Hepatocyte (in vitro differentiated cells): ENCODE data around the gene NEUROG2.

Experiments
- CTCF ChIP-seq: fragments of 200-600 bp; sonication (generic); IDR thresholded peaks from 2 replicates; pipeline ENCODE4 v1.5.1; 2016; ENCODE audit warnings: antibody characterized with exemption, mild to moderate bottlenecking; ENCODE audit not compliant: poor library complexity
- EZH2 ChIP-seq: fragments of 200-600 bp; sonication (generic); IDR thresholded peaks from 2 replicates; pipeline ENCODE4 v1.6.1; 2016; ENCODE audit warnings: antibody characterized with exemption, mild to moderate bottlenecking, borderline replicate concordance

- TF ChIP-seq CTCF (no peak), EZH2 (no peak)
Observed at GRCh38 chr4:112485930-112486329, 30.1 kb downstream of the NEUROG2 start.
